HepG2 (cell line): ENCODE data around the gene KIF1B. TPM values are rescaled to one million over a fixed set of nuclear protein-coding genes. Genes with fewer than 3 reads are reported as not detected.
A peak's percentile ranks its signal among the peaks of the same experiment; 100 is the strongest.

Experiments
- GZF1 ChIP-seq: sonication (generic); formaldehyde crosslinking; IDR thresholded peaks from 2 replicates; pipeline ENCODE4 v1.5.1; 2020; ENCODE audit warnings: mild to moderate bottlenecking, missing genetic modification reagents
- HDAC6 ChIP-seq: fragments of 200-600 bp; sonication (generic); IDR thresholded peaks from 2 replicates; pipeline ENCODE4 v1.7.0; 2017; ENCODE audit warnings: mild to moderate bottlenecking, antibody characterized with exemption, low read length, low read depth
- MEIS1 ChIP-seq: sonication (generic); formaldehyde crosslinking; IDR thresholded peaks from 2 replicates; pipeline ENCODE4 v1.9.0; 2021; ENCODE audit warnings: mild to moderate bottlenecking, missing genetic modification reagents, moderate library complexity, borderline replicate concordance
- SOX13 ChIP-seq, 3 experiments: fragments of 450-650 bp in 1 of 3; sonication (generic) in 1 of 3; formaldehyde crosslinking in 1 of 3; IDR thresholded peaks in 2 of 3; conservative IDR thresholded peaks in 1 of 3; 2 replicates each; pipeline versions ENCODE4 v1.5.0 to v1.6.1; 2016 to 2020; ENCODE audit warnings: antibody characterized with exemption in 1 of 3, mild to moderate bottlenecking in 1 of 3, missing compliant biosample characterization in 1 of 3, missing genetic modification reagents in 1 of 3, moderate library complexity in 1 of 3
- TCF12 ChIP-seq, 2 experiments: fragments of 450-650 bp in 1 of 2; sonication (generic) in 1 of 2; formaldehyde crosslinking in 1 of 2; IDR thresholded peaks; 2 replicates each; pipeline versions ENCODE4 v1.6.1 to v1.8.0; 2017 to 2022; ENCODE audit warnings: antibody characterized with exemption in 1 of 2, mild to moderate bottlenecking in 1 of 2, missing genetic modification reagents in 1 of 2, moderate library complexity in 1 of 2
- ZFY ChIP-seq: sonication (generic); formaldehyde crosslinking; IDR thresholded peaks from 2 replicates; pipeline ENCODE4 v1.4.0; 2020; ENCODE audit warnings: missing genetic modification reagents
- ZNF605 ChIP-seq: sonication (generic); formaldehyde crosslinking; IDR thresholded peaks from 2 replicates; pipeline ENCODE4 v1.8.0; 2022; ENCODE audit warnings: mild to moderate bottlenecking, missing genetic modification reagents
- ZNF883 ChIP-seq: sonication (generic); formaldehyde crosslinking; IDR thresholded peaks from 2 replicates; pipeline ENCODE4 v1.5.1; 2020; ENCODE audit warnings: mild to moderate bottlenecking, missing genetic modification reagents; ENCODE audit errors: not compliant biosample characterization
- polyA plus RNA-seq, 8 experiments: library from polyadenylated mRNA; depleted of rRNA in 3 of 8; stranded (reverse) in 7 of 8; unstranded in 1 of 8; fragments of >200 nt; fragmentation: Illumina TruSeq in 4 of 8; extraction: Trizol in 4 of 8; gene quantifications; 2 replicates each; pipeline versions ENCODE4 v1.2.1 to v1.2.3, GENCODE V29; 2011 to 2016; ENCODE audit warnings: low read depth in 4 of 8, missing spikeins in 1 of 8, mixed read lengths in 1 of 8; ENCODE audit not compliant: insufficient read depth in 1 of 8
- total RNA-seq, 5 experiments: library from RNA; depleted of rRNA; stranded (reverse); fragments of >200 nt; fragmentation: Illumina TruSeq; extraction: Trizol; gene quantifications; 2 replicates each; pipeline ENCODE4 v1.2.3, GENCODE V29; 2016; ENCODE audit warnings: low read depth in 1 of 5
- TF ChIP-seq, protein P1 (sequence below): sonication (generic); formaldehyde crosslinking; IDR thresholded peaks from 2 replicates; pipeline ENCODE4 v1.8.1; 2023; ENCODE audit warnings: missing genetic modification reagents, inconsistent platforms, borderline replicate concordance
- TF ChIP-seq, protein P2 (sequence below): sonication (generic); formaldehyde crosslinking; IDR thresholded peaks from 2 replicates; pipeline ENCODE4 v1.5.0; 2020; ENCODE audit warnings: missing genetic modification reagents
- TF ChIP-seq, protein P3 (sequence below): sonication (generic); formaldehyde crosslinking; IDR thresholded peaks from 2 replicates; pipeline ENCODE4 v1.4.0; 2020; ENCODE audit warnings: missing genetic modification reagents
- TF ChIP-seq, protein P4 (sequence below): IDR thresholded peaks from 2 replicates; pipeline ENCODE4 v1.6.1; 2016; ENCODE audit warnings: low read depth, missing genetic modification reagents, missing compliant biosample characterization

Gene KIF1B
- total and polyA plus RNA-seq, 2 of the 13 experiments (the other 11 are each of a cell fraction or from before 2014, with no cell fraction given) = 26.7 to 32.5 TPM

DNA sequence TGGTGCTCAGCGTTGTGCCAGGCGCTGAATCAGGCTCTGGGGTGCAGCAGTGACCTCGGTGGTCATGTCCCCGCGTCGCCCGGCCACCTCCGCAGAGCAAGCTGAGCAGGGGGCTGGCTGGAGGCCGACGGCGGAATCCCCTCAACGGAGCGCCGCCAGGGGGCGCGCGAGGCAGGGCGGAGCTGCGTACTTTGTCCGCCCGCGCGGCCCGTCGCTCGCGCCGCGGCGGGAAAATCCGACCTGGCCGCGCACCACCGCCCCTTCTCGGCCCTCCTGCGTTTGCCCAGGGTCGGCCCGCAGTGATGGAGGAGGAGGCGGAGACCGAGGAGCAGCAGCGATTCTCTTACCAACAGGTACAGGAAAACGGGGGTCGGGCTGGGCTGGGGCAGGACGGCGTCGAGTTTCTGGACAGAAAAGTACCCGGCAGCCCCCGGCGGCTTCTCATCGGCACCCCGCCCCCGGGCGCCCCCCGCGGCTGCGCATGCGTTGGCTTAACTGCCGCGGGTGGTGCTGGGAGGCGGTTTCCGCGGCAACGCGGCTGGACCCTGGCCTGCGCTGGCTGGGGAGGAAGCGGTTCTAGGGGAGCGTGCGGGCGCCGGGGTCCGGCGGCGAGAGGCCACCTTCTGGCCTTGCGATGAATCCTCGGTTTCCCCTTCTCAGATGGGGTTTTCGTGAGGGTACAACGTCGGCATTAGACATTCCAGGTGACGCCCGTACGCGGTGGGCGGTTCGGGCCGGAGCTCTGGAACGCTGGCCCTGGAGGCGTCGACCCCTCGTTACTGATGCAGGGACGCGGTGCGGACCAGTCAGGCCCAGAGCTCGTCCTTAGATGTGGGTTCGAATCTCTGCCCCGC, 220.1 kb downstream of the KIF1B start, which contains the start of gene CENPS (continued):
- TF ChIP-seq, protein P1, sequence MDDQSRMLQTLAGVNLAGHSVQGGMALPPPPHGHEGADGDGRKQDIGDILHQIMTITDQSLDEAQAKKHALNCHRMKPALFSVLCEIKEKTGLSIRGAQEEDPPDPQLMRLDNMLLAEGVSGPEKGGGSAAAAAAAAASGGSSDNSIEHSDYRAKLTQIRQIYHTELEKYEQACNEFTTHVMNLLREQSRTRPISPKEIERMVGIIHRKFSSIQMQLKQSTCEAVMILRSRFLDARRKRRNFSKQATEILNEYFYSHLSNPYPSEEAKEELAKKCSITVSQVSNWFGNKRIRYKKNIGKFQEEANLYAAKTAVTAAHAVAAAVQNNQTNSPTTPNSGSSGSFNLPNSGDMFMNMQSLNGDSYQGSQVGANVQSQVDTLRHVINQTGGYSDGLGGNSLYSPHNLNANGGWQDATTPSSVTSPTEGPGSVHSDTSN (CRISPR knock-in tag) = 0 out of 2 replicates have a peak, but pooled peaks have one; percentile 75
- TF ChIP-seq, protein P2, sequence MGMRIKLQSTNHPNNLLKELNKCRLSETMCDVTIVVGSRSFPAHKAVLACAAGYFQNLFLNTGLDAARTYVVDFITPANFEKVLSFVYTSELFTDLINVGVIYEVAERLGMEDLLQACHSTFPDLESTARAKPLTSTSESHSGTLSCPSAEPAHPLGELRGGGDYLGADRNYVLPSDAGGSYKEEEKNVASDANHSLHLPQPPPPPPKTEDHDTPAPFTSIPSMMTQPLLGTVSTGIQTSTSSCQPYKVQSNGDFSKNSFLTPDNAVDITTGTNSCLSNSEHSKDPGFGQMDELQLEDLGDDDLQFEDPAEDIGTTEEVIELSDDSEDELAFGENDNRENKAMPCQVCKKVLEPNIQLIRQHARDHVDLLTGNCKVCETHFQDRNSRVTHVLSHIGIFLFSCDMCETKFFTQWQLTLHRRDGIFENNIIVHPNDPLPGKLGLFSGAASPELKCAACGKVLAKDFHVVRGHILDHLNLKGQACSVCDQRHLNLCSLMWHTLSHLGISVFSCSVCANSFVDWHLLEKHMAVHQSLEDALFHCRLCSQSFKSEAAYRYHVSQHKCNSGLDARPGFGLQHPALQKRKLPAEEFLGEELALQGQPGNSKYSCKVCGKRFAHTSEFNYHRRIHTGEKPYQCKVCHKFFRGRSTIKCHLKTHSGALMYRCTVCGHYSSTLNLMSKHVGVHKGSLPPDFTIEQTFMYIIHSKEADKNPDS (CRISPR knock-in tag) = peak; percentile 79
- TF ChIP-seq, protein P3, sequence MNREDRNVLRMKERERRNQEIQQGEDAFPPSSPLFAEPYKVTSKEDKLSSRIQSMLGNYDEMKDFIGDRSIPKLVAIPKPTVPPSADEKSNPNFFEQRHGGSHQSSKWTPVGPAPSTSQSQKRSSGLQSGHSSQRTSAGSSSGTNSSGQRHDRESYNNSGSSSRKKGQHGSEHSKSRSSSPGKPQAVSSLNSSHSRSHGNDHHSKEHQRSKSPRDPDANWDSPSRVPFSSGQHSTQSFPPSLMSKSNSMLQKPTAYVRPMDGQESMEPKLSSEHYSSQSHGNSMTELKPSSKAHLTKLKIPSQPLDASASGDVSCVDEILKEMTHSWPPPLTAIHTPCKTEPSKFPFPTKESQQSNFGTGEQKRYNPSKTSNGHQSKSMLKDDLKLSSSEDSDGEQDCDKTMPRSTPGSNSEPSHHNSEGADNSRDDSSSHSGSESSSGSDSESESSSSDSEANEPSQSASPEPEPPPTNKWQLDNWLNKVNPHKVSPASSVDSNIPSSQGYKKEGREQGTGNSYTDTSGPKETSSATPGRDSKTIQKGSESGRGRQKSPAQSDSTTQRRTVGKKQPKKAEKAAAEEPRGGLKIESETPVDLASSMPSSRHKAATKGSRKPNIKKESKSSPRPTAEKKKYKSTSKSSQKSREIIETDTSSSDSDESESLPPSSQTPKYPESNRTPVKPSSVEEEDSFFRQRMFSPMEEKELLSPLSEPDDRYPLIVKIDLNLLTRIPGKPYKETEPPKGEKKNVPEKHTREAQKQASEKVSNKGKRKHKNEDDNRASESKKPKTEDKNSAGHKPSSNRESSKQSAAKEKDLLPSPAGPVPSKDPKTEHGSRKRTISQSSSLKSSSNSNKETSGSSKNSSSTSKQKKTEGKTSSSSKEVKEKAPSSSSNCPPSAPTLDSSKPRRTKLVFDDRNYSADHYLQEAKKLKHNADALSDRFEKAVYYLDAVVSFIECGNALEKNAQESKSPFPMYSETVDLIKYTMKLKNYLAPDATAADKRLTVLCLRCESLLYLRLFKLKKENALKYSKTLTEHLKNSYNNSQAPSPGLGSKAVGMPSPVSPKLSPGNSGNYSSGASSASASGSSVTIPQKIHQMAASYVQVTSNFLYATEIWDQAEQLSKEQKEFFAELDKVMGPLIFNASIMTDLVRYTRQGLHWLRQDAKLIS = no peak
- TF ChIP-seq HDAC6 = no peak
- TF ChIP-seq TCF12 (IDR thresholded peaks at IDR 0.05) = no peak
- TF ChIP-seq TCF12 (CRISPR knock-in tag; IDR thresholded peaks at IDR 0.05) = peak; percentile 79
- TF ChIP-seq MEIS1 (CRISPR knock-in tag) = no peak
- TF ChIP-seq ZNF883 (CRISPR knock-in tag) = peak; percentile 84
- peak; percentile 96 for TF ChIP-seq ZFY (CRISPR knock-in tag)
- peak; percentile 98 for TF ChIP-seq ZNF605 (CRISPR knock-in tag)
- TF ChIP-seq GZF1 (CRISPR knock-in tag) = no peak
- TF ChIP-seq, protein P4, sequence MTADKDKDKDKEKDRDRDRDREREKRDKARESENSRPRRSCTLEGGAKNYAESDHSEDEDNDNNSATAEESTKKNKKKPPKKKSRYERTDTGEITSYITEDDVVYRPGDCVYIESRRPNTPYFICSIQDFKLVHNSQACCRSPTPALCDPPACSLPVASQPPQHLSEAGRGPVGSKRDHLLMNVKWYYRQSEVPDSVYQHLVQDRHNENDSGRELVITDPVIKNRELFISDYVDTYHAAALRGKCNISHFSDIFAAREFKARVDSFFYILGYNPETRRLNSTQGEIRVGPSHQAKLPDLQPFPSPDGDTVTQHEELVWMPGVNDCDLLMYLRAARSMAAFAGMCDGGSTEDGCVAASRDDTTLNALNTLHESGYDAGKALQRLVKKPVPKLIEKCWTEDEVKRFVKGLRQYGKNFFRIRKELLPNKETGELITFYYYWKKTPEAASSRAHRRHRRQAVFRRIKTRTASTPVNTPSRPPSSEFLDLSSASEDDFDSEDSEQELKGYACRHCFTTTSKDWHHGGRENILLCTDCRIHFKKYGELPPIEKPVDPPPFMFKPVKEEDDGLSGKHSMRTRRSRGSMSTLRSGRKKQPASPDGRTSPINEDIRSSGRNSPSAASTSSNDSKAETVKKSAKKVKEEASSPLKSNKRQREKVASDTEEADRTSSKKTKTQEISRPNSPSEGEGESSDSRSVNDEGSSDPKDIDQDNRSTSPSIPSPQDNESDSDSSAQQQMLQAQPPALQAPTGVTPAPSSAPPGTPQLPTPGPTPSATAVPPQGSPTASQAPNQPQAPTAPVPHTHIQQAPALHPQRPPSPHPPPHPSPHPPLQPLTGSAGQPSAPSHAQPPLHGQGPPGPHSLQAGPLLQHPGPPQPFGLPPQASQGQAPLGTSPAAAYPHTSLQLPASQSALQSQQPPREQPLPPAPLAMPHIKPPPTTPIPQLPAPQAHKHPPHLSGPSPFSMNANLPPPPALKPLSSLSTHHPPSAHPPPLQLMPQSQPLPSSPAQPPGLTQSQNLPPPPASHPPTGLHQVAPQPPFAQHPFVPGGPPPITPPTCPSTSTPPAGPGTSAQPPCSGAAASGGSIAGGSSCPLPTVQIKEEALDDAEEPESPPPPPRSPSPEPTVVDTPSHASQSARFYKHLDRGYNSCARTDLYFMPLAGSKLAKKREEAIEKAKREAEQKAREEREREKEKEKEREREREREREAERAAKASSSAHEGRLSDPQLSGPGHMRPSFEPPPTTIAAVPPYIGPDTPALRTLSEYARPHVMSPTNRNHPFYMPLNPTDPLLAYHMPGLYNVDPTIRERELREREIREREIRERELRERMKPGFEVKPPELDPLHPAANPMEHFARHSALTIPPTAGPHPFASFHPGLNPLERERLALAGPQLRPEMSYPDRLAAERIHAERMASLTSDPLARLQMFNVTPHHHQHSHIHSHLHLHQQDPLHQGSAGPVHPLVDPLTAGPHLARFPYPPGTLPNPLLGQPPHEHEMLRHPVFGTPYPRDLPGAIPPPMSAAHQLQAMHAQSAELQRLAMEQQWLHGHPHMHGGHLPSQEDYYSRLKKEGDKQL (CRISPR knock-in tag) = 0 out of 2 replicates have a peak, but pooled peaks have one; percentile 10
- no peak for TF ChIP-seq SOX13 (IDR thresholded peaks at IDR 0.05)
- TF ChIP-seq SOX13 (CRISPR knock-in tag; conservative IDR thresholded peaks at IDR 0.05 in 1 of 2, IDR thresholded peaks at IDR 0.05 in 1 of 2) = peak in 1 of 2 experiments; percentile 36; a peak in 1 of 4 replicates
